ENCODE data around the gene ESF1. TPM values are rescaled to one million over a fixed set of nuclear protein-coding genes. Genes with fewer than 3 reads are reported as not detected.

The ESF1 gene
- total and polyA plus RNA-seq, 2 of the 8 experiments (the other 6 are each of a cell fraction or from before 2014, with no cell fraction given), result 1.1 to 32.9 TPM

DNA sequence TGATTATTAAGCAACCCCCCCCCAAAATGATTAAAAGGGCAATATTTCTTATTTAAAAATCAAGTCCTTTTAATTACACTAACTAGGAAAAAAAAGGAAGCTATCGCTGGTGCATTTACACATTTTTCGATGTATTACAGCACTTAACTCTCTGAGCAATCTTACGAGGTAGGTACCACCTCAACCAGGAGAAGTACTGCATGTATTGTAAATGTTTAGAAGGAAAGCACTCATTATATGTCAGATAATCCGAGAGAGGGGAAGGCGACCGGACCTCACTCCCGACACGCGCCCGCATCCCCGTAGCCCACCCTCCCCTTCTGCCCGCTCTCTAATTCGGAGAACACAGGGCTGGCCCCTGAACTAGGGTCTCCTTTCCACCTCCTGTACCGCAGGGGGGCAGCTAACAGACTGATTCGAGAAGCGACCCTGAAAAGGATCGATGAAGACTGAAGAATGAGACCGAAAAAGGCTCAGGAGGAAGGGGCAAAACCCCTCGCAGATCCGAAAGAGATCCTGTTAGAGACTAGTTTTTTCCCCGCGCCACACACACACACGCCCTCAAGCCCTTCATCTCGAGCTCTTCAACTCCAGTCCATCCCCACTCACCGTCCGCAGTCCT, 337 bp downstream of the ESF1 start (continued):
- TF ChIP-seq, protein P1, sequence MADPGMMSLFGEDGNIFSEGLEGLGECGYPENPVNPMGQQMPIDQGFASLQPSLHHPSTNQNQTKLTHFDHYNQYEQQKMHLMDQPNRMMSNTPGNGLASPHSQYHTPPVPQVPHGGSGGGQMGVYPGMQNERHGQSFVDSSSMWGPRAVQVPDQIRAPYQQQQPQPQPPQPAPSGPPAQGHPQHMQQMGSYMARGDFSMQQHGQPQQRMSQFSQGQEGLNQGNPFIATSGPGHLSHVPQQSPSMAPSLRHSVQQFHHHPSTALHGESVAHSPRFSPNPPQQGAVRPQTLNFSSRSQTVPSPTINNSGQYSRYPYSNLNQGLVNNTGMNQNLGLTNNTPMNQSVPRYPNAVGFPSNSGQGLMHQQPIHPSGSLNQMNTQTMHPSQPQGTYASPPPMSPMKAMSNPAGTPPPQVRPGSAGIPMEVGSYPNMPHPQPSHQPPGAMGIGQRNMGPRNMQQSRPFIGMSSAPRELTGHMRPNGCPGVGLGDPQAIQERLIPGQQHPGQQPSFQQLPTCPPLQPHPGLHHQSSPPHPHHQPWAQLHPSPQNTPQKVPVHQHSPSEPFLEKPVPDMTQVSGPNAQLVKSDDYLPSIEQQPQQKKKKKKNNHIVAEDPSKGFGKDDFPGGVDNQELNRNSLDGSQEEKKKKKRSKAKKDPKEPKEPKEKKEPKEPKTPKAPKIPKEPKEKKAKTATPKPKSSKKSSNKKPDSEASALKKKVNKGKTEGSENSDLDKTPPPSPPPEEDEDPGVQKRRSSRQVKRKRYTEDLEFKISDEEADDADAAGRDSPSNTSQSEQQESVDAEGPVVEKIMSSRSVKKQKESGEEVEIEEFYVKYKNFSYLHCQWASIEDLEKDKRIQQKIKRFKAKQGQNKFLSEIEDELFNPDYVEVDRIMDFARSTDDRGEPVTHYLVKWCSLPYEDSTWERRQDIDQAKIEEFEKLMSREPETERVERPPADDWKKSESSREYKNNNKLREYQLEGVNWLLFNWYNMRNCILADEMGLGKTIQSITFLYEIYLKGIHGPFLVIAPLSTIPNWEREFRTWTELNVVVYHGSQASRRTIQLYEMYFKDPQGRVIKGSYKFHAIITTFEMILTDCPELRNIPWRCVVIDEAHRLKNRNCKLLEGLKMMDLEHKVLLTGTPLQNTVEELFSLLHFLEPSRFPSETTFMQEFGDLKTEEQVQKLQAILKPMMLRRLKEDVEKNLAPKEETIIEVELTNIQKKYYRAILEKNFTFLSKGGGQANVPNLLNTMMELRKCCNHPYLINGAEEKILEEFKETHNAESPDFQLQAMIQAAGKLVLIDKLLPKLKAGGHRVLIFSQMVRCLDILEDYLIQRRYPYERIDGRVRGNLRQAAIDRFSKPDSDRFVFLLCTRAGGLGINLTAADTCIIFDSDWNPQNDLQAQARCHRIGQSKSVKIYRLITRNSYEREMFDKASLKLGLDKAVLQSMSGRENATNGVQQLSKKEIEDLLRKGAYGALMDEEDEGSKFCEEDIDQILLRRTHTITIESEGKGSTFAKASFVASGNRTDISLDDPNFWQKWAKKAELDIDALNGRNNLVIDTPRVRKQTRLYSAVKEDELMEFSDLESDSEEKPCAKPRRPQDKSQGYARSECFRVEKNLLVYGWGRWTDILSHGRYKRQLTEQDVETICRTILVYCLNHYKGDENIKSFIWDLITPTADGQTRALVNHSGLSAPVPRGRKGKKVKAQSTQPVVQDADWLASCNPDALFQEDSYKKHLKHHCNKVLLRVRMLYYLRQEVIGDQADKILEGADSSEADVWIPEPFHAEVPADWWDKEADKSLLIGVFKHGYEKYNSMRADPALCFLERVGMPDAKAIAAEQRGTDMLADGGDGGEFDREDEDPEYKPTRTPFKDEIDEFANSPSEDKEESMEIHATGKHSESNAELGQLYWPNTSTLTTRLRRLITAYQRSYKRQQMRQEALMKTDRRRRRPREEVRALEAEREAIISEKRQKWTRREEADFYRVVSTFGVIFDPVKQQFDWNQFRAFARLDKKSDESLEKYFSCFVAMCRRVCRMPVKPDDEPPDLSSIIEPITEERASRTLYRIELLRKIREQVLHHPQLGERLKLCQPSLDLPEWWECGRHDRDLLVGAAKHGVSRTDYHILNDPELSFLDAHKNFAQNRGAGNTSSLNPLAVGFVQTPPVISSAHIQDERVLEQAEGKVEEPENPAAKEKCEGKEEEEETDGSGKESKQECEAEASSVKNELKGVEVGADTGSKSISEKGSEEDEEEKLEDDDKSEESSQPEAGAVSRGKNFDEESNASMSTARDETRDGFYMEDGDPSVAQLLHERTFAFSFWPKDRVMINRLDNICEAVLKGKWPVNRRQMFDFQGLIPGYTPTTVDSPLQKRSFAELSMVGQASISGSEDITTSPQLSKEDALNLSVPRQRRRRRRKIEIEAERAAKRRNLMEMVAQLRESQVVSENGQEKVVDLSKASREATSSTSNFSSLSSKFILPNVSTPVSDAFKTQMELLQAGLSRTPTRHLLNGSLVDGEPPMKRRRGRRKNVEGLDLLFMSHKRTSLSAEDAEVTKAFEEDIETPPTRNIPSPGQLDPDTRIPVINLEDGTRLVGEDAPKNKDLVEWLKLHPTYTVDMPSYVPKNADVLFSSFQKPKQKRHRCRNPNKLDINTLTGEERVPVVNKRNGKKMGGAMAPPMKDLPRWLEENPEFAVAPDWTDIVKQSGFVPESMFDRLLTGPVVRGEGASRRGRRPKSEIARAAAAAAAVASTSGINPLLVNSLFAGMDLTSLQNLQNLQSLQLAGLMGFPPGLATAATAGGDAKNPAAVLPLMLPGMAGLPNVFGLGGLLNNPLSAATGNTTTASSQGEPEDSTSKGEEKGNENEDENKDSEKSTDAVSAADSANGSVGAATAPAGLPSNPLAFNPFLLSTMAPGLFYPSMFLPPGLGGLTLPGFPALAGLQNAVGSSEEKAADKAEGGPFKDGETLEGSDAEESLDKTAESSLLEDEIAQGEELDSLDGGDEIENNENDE (IDR thresholded peaks at IDR 0.05; ENCODE audit: insufficient replicate concordance, low read length), result no peak

Data from H1 (cell line).